ENCODE measurements around the gene DESI2.
"Not testable (repeated sequence)": the region's sequence is repeated elsewhere in the genome, so short reads cannot be mapped to it uniquely, and the experiment has no call there.

The DESI2 gene

DNA sequence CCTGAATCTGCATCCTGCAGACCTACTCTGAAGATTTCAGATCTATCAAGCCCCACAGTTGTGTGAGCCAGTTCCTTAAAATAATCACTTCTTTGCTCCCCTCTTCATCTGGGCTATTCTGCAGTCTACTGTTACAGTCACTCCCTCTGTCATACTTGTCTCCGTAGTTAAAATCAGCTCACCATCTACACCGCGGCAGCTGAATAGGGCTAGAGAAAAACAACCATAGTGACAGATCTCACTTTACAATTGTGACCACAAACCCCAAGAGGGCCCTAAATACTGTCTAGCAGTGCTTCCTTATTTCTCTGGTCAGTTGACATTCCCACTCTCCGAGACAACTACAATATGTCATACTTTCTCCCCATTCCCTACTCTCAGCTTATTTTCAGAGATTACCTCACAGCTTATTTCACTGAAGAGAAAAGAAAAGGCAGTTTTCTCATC is 12.9 kb downstream of the DESI2 start:
- TF ChIP-seq ZNF274 (IDR thresholded peaks at IDR 0.05; ENCODE audit: low read depth, low read length) = no peak
- H3K4me3 ChIP-seq (ENCODE audit: low read length) = no peak overlapping the region

DNA sequence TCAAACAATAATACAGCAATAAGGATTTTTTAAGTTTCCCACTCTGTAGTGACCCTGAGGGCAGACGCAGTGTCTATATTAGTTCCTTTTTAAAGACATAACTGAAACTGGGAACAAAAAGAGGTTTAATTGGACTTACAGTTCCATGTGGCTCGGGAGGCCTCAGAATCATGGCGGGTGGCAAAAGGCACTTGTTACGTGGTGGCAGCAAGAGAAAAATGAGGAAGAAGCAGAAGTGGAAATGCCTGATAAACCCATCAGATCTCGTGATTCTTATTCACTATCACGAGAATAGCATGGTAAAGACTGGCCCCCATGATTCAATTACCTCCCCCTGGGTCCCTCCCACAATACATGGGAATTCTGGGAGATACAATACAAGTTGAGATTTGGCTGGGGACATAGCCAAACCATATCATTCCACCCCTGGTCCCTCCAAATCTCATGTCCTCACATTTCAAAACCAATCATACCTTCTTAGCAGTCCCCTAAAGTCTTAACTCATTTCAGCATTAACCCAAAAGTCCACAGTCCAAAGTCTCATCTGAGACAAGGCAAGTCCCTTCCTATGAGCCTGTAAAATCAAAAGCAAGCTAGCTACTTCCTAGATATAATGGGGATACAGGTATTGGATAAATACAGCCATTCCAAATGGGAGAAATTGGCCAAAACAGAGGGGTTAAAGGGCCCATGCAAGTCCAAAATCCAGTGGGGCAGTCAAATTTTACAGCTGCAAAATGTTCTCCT is 13.9 kb downstream of the DESI2 start:
- not testable (repeated sequence) for H3K4me3 ChIP-seq (ENCODE audit: low read length)

DNA sequence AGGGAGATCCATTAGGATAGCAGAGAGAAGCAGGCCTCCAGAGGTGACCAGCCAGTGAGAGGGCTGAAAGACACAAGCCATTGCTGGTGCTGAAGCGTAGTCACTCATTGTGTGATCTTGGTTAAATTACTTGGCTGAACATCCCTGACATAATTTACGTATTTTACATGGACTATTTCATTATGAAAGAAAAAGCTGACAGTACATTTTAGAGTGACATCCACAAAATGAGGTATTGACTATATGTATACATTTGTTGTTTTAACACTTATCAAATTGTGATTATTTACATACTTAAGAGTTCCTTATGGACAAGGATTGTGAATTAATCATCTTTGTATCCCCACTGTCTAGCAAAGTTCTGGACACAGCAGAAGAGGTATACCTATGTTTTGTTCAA is 14.9 kb downstream of the DESI2 start:
- no peak for TF ChIP-seq ZNF274 (IDR thresholded peaks at IDR 0.05; ENCODE audit: low read depth, low read length)
- no peak overlapping the region for H3K4me3 ChIP-seq (ENCODE audit: low read length)

DNA sequence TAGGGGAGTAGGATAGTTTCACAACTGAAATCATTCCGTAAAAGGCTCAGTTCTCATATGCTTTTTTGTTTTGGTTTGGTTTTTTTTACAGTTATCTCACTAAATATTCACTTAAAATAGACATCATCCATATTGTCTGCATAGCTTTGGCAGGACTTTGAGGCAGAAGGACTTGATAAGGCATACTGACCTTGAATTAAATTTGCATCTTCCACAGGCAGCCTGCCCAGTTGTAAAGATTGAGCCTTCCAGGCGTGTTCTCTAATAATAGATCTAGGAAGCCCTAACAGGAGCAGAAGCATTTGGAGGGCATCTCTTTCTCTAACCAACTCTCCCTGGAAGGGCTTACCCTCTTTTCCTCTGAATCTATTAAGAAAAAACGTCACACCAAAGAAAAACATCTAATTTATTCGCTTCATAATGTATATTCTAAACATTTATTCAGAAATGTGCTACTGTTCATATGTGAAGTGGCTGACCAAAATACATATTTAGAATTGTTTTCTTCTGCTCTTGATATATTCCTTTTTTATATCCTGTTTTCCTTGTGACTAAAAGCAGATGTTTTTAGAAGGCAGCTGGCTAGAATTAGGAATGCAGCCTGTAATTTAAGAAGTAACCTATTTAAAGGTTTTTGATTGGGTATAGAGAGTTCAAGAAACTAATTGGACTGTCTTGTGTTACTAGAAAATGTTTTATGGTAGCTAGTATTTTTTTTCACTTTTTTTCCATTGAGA is 20.2 kb downstream of the DESI2 start:
- TF ChIP-seq ZNF274 (IDR thresholded peaks at IDR 0.05; ENCODE audit: low read depth, low read length) = no peak
- H3K4me3 ChIP-seq (ENCODE audit: low read length) = no peak overlapping the region

DNA sequence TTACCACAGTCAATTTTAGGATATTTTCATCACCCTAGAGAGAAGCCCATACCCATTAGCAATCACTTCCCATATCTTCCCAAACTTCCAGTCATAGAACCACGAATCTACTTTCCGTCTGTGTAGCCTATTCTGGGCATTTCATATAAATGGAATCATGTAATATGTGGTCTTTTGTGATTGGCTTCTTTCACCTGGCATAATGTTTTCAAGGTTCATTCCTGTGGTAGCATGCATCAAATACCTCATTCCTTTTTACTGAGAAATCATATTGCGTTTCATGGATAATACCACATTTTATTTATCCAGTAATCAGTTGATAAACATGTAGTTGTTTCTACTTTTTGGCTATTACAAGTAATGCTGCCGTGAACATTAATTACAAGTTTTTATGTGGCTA is 21.5 kb downstream of the DESI2 start:
- TF ChIP-seq ZNF274 (IDR thresholded peaks at IDR 0.05; ENCODE audit: low read depth, low read length) = no peak
- no peak overlapping the region for H3K4me3 ChIP-seq (ENCODE audit: low read length)

DNA sequence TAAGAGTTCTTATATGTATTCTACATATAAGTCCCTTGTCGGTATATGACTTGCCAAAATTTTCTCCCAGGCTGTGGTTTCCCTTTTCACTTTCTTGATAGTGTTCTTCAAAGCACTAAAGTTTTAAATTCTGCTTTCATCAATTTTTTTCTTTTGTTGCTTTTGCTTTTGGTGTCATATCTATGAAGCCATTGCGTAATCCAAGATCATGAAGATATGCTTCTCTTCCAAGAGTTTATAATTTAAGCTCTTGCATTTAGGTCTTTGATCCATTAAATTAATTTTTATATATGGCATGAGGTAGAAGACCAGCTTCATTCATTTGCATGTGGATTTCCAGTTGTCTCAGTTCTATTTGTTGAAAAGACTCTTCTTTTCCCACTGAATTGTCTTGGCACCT is 22.2 kb downstream of the DESI2 start:
- H3K4me3 ChIP-seq (ENCODE audit: low read length) = no peak overlapping the region
- TF ChIP-seq ZNF274 (IDR thresholded peaks at IDR 0.05; ENCODE audit: low read depth, low read length) = no peak

DNA sequence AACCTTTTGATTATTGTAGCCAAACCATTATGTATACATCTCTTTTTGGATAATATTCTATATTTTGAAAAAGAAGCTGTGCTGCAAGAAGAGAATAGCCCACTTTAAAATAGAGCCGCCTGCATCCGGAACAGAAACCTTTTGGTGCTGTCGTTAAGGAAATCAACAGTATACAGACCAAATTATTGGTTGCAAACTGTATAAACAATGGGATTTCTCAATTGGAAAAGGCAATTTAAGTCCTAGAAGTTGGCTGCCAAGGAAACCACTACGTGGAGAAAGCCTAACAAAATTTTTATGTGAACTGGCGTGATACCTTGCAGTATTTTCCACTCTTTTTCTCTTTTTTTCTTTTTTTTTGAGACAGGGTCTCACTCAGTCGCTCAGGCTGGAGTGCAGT is 25.8 kb downstream of the DESI2 start:
- no peak overlapping the region for H3K4me3 ChIP-seq (ENCODE audit: low read length)
- TF ChIP-seq ZNF274 (IDR thresholded peaks at IDR 0.05; ENCODE audit: low read depth, low read length) = no peak

DNA sequence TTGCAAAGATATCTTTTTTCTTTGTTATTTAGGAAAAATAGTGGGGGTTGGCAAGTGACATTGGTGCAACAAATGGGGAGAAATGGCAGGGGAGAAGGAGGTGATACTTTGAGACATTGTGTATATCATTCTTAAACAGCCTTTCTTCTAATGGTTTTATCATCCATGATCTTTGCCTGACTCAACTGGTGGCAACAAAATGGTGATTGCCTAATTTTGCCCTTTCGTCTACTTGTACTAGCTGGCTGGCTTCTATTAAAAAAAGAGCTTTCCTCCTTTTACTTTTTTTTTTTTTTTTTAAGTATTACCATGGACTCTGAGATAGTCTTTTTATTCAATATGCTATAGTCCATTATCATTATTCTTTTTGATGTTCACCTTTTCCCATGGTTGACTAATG is 27.7 kb downstream of the DESI2 start:
- H3K4me3 ChIP-seq (ENCODE audit: low read length) = no peak overlapping the region
- TF ChIP-seq ZNF274 (IDR thresholded peaks at IDR 0.05; ENCODE audit: low read depth, low read length) = no peak

DNA sequence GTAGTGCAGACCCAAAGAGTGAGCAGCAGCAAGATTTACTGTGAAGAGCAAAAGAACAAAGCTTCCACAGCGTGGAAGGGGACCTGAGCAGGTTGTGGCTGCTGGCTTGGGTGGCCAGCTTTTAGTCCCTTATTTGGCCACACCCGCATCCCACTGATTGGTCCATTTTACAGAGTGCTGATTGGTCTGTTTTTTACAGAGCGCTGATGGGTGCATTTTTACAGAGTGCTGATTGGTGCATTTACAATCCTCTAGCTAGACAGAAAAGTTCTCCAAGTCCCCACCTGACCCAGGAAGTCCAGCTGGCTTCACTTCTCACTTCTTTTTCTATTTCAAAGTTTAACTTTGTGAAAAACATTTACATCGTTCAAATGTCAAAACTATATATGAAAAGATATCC is 29.2 kb downstream of the DESI2 start:
- not testable (repeated sequence) for H3K4me3 ChIP-seq (ENCODE audit: low read length)

DNA sequence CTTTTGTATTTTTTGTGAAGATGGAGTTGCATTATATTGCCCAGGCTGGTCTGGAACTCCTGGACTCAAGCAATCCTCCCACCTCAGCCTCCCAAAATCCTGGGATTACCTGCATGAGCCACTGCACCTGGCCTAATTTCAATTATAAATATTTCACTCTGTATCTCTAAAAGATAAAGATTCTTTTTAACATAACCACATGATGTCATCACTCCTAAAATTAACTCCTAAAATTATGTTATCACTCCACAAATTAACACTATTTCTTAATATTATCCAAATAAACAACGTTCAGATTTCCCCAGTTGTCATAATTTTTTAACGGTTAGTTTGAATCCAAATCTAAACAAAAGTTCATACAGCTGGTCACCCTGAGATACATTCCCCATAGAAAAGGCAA is 43.0 kb downstream of the DESI2 start:
- TF ChIP-seq ZNF274 (IDR thresholded peaks at IDR 0.05; ENCODE audit: low read depth, low read length) = no peak
- H3K4me3 ChIP-seq (ENCODE audit: low read length) = no peak overlapping the region

DNA sequence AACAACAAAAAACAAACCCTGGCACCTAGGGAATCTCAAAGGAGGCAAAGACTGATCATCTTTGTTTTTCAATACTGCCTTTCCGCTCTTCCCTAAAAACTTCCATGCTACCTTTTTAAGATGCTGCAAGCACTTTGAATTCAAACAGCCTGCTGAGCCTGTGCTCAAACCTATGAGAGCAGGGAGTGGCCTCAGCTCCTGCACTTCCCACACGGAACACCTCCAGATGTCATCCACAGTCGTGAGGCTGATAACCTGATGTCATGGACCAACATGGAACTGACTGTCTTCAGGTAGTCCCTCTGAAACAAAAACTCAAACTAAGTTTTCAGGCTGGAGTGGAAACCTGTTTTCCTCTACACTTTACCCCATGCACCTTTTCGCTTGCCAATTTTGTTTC is 46.8 kb downstream of the DESI2 start:
- H3K4me3 ChIP-seq (ENCODE audit: low read length) = no peak overlapping the region
- TF ChIP-seq ZNF274 (IDR thresholded peaks at IDR 0.05; ENCODE audit: low read depth, low read length) = no peak

DNA sequence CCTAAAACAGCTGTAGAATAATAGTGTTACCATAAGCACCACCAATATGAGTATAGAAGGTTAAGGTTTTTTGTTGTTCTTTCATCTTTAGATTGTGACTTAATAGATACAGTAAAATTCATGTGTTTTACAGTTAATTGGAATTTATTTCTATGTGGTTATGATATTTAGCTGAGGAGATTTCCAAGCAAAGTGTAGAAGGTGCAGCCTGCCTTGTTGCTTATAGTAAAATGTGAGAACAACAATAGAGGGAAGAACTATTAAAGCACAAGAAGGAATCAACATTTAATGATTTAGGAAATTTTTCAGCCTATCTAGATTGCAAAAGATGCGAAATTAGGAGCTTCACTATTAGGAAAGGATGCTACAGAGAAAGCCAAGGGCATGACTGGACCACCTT is 47.9 kb downstream of the DESI2 start:
- H3K4me3 ChIP-seq (ENCODE audit: low read length) = no peak overlapping the region
- no peak for TF ChIP-seq ZNF274 (IDR thresholded peaks at IDR 0.05; ENCODE audit: low read depth, low read length)

DNA sequence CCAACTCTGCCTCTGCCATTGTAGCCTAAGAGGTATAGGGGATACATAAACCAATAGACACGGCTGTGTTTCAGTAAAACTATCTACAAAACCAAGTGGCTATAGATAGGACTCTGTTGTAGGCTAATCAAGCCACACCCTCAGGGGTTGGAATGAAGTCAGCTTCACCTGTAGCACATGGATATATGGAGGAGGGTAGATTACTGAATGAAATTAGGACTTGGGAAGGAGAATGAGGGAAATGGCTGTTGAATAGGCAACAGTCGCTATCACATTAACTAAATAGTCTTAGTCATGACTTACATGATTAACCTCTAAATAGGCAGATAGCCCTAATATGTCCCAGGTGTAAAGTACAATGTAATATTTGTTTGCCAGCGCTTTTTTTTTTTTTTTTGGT is 49.7 kb downstream of the DESI2 start:
- H3K4me3 ChIP-seq (ENCODE audit: low read length) = no peak overlapping the region
- TF ChIP-seq ZNF274 (IDR thresholded peaks at IDR 0.05; ENCODE audit: low read depth, low read length) = no peak

DNA sequence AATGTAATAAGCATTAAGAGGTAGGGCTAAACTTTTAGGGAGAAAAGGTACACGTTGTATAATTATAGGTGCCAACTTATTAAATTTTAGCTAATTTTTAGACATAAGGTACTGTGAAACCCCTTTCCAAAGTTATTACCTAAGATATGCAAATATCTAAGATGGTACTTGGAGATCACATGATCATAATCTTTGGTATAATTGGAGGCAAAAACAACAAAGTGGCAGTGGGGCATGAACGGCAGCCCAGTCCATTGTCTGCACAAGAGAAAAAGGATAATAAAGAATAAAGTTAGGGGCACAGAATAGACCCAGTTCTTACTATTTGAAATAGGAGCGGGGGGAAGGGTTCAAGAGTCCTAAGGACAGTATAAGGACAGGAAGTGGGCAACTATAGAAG is 51.2 kb downstream of the DESI2 start:
- no peak for TF ChIP-seq ZNF274 (IDR thresholded peaks at IDR 0.05; ENCODE audit: low read depth, low read length)
- H3K4me3 ChIP-seq (ENCODE audit: low read length) = no peak overlapping the region

All from GM08714 (cell line).